Hepatocyte (in vitro differentiated cells): ENCODE results near the gene HOXB7. TPM values are rescaled to one million over a fixed set of nuclear protein-coding genes. Genes with fewer than 3 reads are reported as not detected.
A peak's percentile ranks its signal among the peaks of the same experiment; 100 is the strongest.

Source experiments
- DNase-seq: peaks from one replicate; pipeline ENCODE4 v3.0.0-alpha.2; 2016; ENCODE audit warnings: low spot score
- H2AFZ ChIP-seq: fragments of 200-600 bp; sonication (generic); 2 replicates; pipeline ENCODE4 v1.6.0; 2016; ENCODE audit warnings: antibody characterized with exemption, mild to moderate bottlenecking
- H3K27ac ChIP-seq: fragments of 200-600 bp; sonication (generic); 2 replicates; pipeline ENCODE4 v1.5.1; 2016; ENCODE audit warnings: mild to moderate bottlenecking
- H3K27me3 ChIP-seq: fragments of 200-600 bp; sonication (generic); 2 replicates; pipeline ENCODE4 v1.6.1; 2016
- H3K36me3 ChIP-seq: fragments of 200-600 bp; sonication (generic); replicated peaks from 2 replicates; pipeline ENCODE4 v1.5.1; 2016; ENCODE audit warnings: low read depth; ENCODE audit not compliant: insufficient read depth
- H3K4me1 ChIP-seq: fragments of 200-600 bp; sonication (generic); 2 replicates; pipeline ENCODE4 v1.5.1; 2016; ENCODE audit warnings: mild to moderate bottlenecking, moderate library complexity; ENCODE audit not compliant: insufficient read depth
- H3K4me2 ChIP-seq: fragments of 200-600 bp; sonication (generic); 2 replicates; pipeline ENCODE4 v1.6.0; 2016
- H3K4me3 ChIP-seq: fragments of 200-600 bp; sonication (generic); 2 replicates; pipeline ENCODE4 v1.5.1; 2016; ENCODE audit warnings: mild to moderate bottlenecking
- H3K79me2 ChIP-seq: fragments of 200-600 bp; sonication (generic); 2 replicates; pipeline ENCODE4 v1.6.0; 2017; ENCODE audit warnings: mild to moderate bottlenecking
- H3K9me2 ChIP-seq: fragments of 200-600 bp; sonication (generic); replicated peaks from 2 replicates; pipeline ENCODE4 v1.6.0; 2017; ENCODE audit warnings: mild to moderate bottlenecking; ENCODE audit not compliant: insufficient read depth
- H3K9me3 ChIP-seq: fragments of 200-600 bp; sonication (generic); 2 replicates; pipeline ENCODE4 v1.5.1; 2016; ENCODE audit warnings: low read depth, mild to moderate bottlenecking
- H4K20me1 ChIP-seq: fragments of 200-600 bp; sonication (generic); 2 replicates; pipeline ENCODE4 v1.6.0; 2016; ENCODE audit warnings: mild to moderate bottlenecking; ENCODE audit not compliant: insufficient read depth, poor library complexity, severe bottlenecking
- CTCF ChIP-seq: fragments of 200-600 bp; sonication (generic); IDR thresholded peaks from 2 replicates; pipeline ENCODE4 v1.5.1; 2016; ENCODE audit warnings: antibody characterized with exemption, mild to moderate bottlenecking; ENCODE audit not compliant: poor library complexity
- EZH2 ChIP-seq: fragments of 200-600 bp; sonication (generic); IDR thresholded peaks from 2 replicates; pipeline ENCODE4 v1.6.1; 2016; ENCODE audit warnings: antibody characterized with exemption, mild to moderate bottlenecking, borderline replicate concordance
- EZH2phosphoT487 ChIP-seq: fragments of 200-600 bp; sonication (generic); IDR thresholded peaks from one replicate; pipeline ENCODE4 v1.6.1; 2018; ENCODE audit warnings: antibody characterized with exemption, mild to moderate bottlenecking, low read depth, moderate library complexity; ENCODE audit not compliant: unreplicated experiment, severe bottlenecking
- WGBS: methylation state at CpG from one replicate; pipeline ENCODE4 v1.1.6; 2016; ENCODE audit warnings: low lambda C conversion rate; ENCODE audit errors: missing lambda C conversion rate; 5-methylcytosine and 5-hydroxymethylcytosine counted together
- polyA plus RNA-seq: library from polyadenylated mRNA; unstranded; fragments of >200 nt; fragmentation: Nextera tagmentation; extraction: Ambion mirVana; gene quantifications from 2 replicates; pipeline ENCODE4 v1.2.1, GENCODE V29; 2016
- total RNA-seq: library from RNA; depleted of rRNA; stranded (reverse); fragments of >200 nt; gene quantifications from 2 replicates; pipeline ENCODE4 v1.2.3, GENCODE V29; 2014

HOXB7 gene
- total and polyA plus RNA-seq, 2 experiments from 2014 or later: 4.1 to 13.7 TPM

- H3K27ac ChIP-seq: no peak overlapping the region
- no peaks in the 10 kb centered on the region for H3K9me2 ChIP-seq
- H3K4me2 ChIP-seq: no peak overlapping the region
- whole genome bisulfite sequencing: 50% methylated on average over 6 of the region's 6 CpGs
- no peaks in the 10 kb centered on the region for H3K36me3 ChIP-seq
- DNase-seq: no peak
- no peaks in the 10 kb centered on the region for H3K4me1 ChIP-seq
- TF ChIP-seq EZH2 (no peak), CTCF (no peak), EZH2phosphoT487 (no peak)
- H3K79me2 ChIP-seq: no peaks in the 10 kb centered on the region
- H3K27me3 ChIP-seq: peaks cover 98% of the 10 kb centered on the region
- no peaks in the 10 kb centered on the region for H4K20me1 ChIP-seq
- H2AFZ ChIP-seq: no peak overlapping the region
- no peak overlapping the region for H3K4me3 ChIP-seq
- no peaks in the 10 kb centered on the region for H3K9me3 ChIP-seq
These were observed 29.4 kb upstream of the HOXB7 start for GRCh38 chr17:48639982-48640857.

GRCh38 chr17:48639136-48639535 is 28.3 kb upstream of the HOXB7 start:
- Histone ChIP-seq H3K79me2 (no peaks in the 10 kb centered on the region), H3K4me1 (no peaks in the 10 kb centered on the region), H4K20me1 (no peaks in the 10 kb centered on the region), H3K36me3 (no peaks in the 10 kb centered on the region), H3K9me2 (no peaks in the 10 kb centered on the region), H3K27ac (no peak overlapping the region), H3K4me2 (no peak overlapping the region), H3K9me3 (no peaks in the 10 kb centered on the region), H3K27me3 (peaks cover 98% of the 10 kb centered on the region), H2AFZ (no peak overlapping the region), H3K4me3 (no peak overlapping the region)
- WGBS: 46% methylated on average over 5 of the region's 5 CpGs
- DNase-seq: no peak
- TF ChIP-seq CTCF: no peak
- peak; percentile 41 for TF ChIP-seq EZH2
- TF ChIP-seq EZH2phosphoT487: no peak

DNA sequence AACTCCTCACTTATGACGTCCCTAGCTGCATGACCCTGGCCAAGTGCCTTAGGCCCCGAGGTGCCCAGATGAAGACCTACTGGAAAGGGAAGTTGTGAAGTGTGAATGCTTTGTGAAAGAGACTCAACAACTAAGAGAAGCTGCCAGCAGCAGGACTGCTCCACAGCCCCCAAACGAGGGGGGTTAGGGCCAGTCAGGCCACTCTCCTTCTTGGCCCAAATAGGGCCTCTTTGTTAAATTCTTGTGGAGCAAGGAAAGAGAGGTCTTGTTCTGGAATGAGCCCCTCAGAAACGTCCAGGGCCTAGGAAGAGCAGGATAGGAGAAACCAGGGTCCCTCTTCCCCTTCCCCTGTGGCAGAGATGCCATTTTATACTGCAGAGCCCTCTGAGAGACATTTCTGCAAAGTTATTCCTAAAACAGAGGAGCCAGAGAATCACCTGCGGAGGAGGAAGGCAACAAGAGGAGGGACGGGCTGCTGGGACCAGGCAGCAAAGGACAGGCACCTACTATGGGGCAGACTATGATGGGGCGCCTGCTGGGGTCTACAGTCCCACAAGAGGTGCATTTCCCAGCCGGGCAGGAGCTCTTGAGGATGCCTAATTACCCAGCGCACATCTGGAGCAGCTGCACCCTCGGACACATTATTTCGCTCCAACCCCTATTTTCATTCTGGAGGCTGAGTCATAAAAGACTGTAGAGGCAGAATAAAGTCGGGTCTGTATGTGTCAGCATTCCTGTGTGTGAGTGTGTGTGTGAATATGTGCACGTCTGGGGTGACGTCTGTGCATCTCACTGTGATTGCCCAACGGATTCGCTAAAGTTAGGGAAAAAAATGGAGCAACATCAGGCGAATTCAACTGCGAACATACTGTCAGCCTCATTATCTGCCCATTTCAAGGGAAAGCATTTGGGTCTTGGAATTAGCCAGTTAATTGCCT is 26.8 kb upstream of the HOXB7 start:
- Histone ChIP-seq H3K4me1 (no peaks in the 10 kb centered on the region), H3K79me2 (no peaks in the 10 kb centered on the region), H3K36me3 (no peaks in the 10 kb centered on the region), H3K4me3 (no peak overlapping the region), H2AFZ (no peak overlapping the region), H3K27me3 (peaks cover 98% of the 10 kb centered on the region), H3K9me3 (no peaks in the 10 kb centered on the region), H4K20me1 (no peaks in the 10 kb centered on the region), H3K27ac (no peak overlapping the region), H3K9me2 (no peaks in the 10 kb centered on the region), H3K4me2 (no peak overlapping the region)
- WGBS: 53% methylated on average over 18 of the region's 18 CpGs
- DNase-seq: no peak
- no peak for TF ChIP-seq EZH2
- TF ChIP-seq EZH2phosphoT487: no peak
- no peak for TF ChIP-seq CTCF
